ENCODE results near the gene FYN. TPM values are rescaled to one million over a fixed set of nuclear protein-coding genes. Genes with fewer than 3 reads are reported as not detected.

The FYN gene
- total RNA-seq, 2 donors from 2014 or later = 273 to 443 TPM

- ATAC-seq (no peak), DNase-seq (ENCODE audit: low spot score) (no peak)
- peak overlapping the region in 1 of 2 donors; percentile 99 for H3K27ac Mint-ChIP-seq
- H3K4me3 Mint-ChIP-seq = peak overlapping the region; percentile 61
- H3K27me3 Mint-ChIP-seq = no peaks in the 10 kb centered on the region
- H3K36me3 Mint-ChIP-seq = peaks cover 6% of the 10 kb centered on the region
- no peaks in the 10 kb centered on the region for H3K9me3 Mint-ChIP-seq
- H3K4me1 Mint-ChIP-seq (ENCODE audit: low read depth in 2 of 2) = peaks cover 81 to 94% of the 10 kb centered on the region in 2 donors
Observed at GRCh38 chr6:111761212-111761611, 112.0 kb downstream of the FYN start.

- peak overlapping the region; percentile 96 for H3K4me3 Mint-ChIP-seq
Observed at GRCh38 chr6:111759836-111760785, 113.1 kb downstream of the FYN start.

GRCh38 chr6:111759331-111759835, 113.9 kb downstream of the FYN start:
- Mint-ChIP-seq H3K36me3 (peaks cover 5% of the 10 kb centered on the region), H3K27ac (peak overlapping the region in 1 of 2 donors; percentile 99), H3K4me3 (peak overlapping the region; percentile 96), H3K4me1 (ENCODE audit: low read depth in 2 of 2) (peaks cover 77 to 93% of the 10 kb centered on the region in 2 donors), H3K27me3 (no peaks in the 10 kb centered on the region), H3K9me3 (no peaks in the 10 kb centered on the region)
- DNase-seq (ENCODE audit: low spot score) (peak; percentile 51), ATAC-seq (peak; percentile 16 to 24)

More at GRCh38 chr6:111759836-111760785, 113.1 kb downstream of the FYN start:
- Mint-ChIP-seq H3K27me3 (no peaks in the 10 kb centered on the region), H3K36me3 (peaks cover 8% of the 10 kb centered on the region), H3K27ac (peak overlapping the region in 1 of 2 donors; percentile 99), H3K4me1 (ENCODE audit: low read depth in 2 of 2) (peaks cover 78 to 94% of the 10 kb centered on the region in 2 donors), H3K9me3 (no peaks in the 10 kb centered on the region)
- ATAC-seq (peak; percentile 70 to 74), DNase-seq (ENCODE audit: low spot score) (no peak)

- peak overlapping the region; percentile 96 for H3K4me3 Mint-ChIP-seq
- peaks cover 4% of the 10 kb centered on the region for H3K36me3 Mint-ChIP-seq
- no peak for ATAC-seq
- H3K27ac Mint-ChIP-seq = peak overlapping the region in 1 of 2 donors; percentile 99
- H3K4me1 Mint-ChIP-seq (ENCODE audit: low read depth in 2 of 2) = peaks cover 78 to 93% of the 10 kb centered on the region in 2 donors
- peak; percentile 32 for DNase-seq (ENCODE audit: low spot score)
- no peaks in the 10 kb centered on the region for H3K27me3 Mint-ChIP-seq
- no peaks in the 10 kb centered on the region for H3K9me3 Mint-ChIP-seq
Observed at GRCh38 chr6:111758608-111759329, 114.5 kb downstream of the FYN start.

- Mint-ChIP-seq H3K36me3 (peaks cover 6% of the 10 kb centered on the region), H3K4me3 (peak overlapping the region; percentile 96), H3K27ac (peak overlapping the region in 1 of 2 donors; percentile 99), H3K9me3 (peaks cover 1% of the 10 kb centered on the region), H3K27me3 (no peaks in the 10 kb centered on the region), H3K4me1 (ENCODE audit: low read depth in 2 of 2) (peaks cover 82 to 93% of the 10 kb centered on the region in 2 donors)
- ATAC-seq = peak in 1 of 2 donors; percentile 19
- no peak for DNase-seq (ENCODE audit: low spot score)
Observed at GRCh38 chr6:111757342-111757741, 115.9 kb downstream of the FYN start.

GRCh38 chr6:111754423-111754822, 118.8 kb downstream of the FYN start:
- H3K27me3 Mint-ChIP-seq = no peaks in the 10 kb centered on the region
- H3K4me3 Mint-ChIP-seq = peak overlapping the region; percentile 80
- ATAC-seq = no peak
- peaks cover 4% of the 10 kb centered on the region for H3K9me3 Mint-ChIP-seq
- peaks cover 19% of the 10 kb centered on the region for H3K36me3 Mint-ChIP-seq
- peaks cover 79 to 90% of the 10 kb centered on the region in 2 donors for H3K4me1 Mint-ChIP-seq (ENCODE audit: low read depth in 2 of 2)
- DNase-seq (ENCODE audit: low spot score) = no peak
- H3K27ac Mint-ChIP-seq = peak overlapping the region in 1 of 2 donors; percentile 98

- ATAC-seq (peak; percentile 80 to 87), DNase-seq (ENCODE audit: low spot score) (peak; percentile 77)
- peak overlapping the region in 1 of 2 donors; percentile 98 for H3K27ac Mint-ChIP-seq
- H3K4me3 Mint-ChIP-seq = peak overlapping the region; percentile 80
- H3K4me1 Mint-ChIP-seq (ENCODE audit: low read depth in 2 of 2) = peaks cover 76 to 86% of the 10 kb centered on the region in 2 donors
- no peaks in the 10 kb centered on the region for H3K27me3 Mint-ChIP-seq
- peaks cover 4% of the 10 kb centered on the region for H3K9me3 Mint-ChIP-seq
- peaks cover 19% of the 10 kb centered on the region for H3K36me3 Mint-ChIP-seq
Observed at GRCh38 chr6:111753573-111753972, 119.7 kb downstream of the FYN start.

GRCh38 chr6:111752476-111752875, 120.8 kb downstream of the FYN start:
- no peak for DNase-seq (ENCODE audit: low spot score)
- no peak for ATAC-seq
- Mint-ChIP-seq H3K4me3 (peak overlapping the region; percentile 80), H3K36me3 (peaks cover 29% of the 10 kb centered on the region), H3K27ac (peak overlapping the region in 1 of 2 donors; percentile 98), H3K4me1 (ENCODE audit: low read depth in 2 of 2) (peaks cover 77 to 86% of the 10 kb centered on the region in 2 donors), H3K27me3 (no peaks in the 10 kb centered on the region), H3K9me3 (peaks cover 4% of the 10 kb centered on the region)

- DNase-seq (ENCODE audit: low spot score) (peak; percentile 77), ATAC-seq (peak; percentile 79 to 83)
- peak overlapping the region in 1 of 2 donors; percentile 98 for H3K27ac Mint-ChIP-seq
- H3K9me3 Mint-ChIP-seq = peaks cover 4% of the 10 kb centered on the region
- peak overlapping the region; percentile 82 for H3K4me3 Mint-ChIP-seq
- peaks cover 84 to 92% of the 10 kb centered on the region in 2 donors for H3K4me1 Mint-ChIP-seq (ENCODE audit: low read depth in 2 of 2)
- H3K36me3 Mint-ChIP-seq = peaks cover 30% of the 10 kb centered on the region
- H3K27me3 Mint-ChIP-seq = no peaks in the 10 kb centered on the region
Observed at GRCh38 chr6:111750753-111751673, 122.2 kb downstream of the FYN start.

GRCh38 chr6:111750153-111750552, 123.1 kb downstream of the FYN start:
- Mint-ChIP-seq H3K36me3 (peaks cover 28% of the 10 kb centered on the region), H3K9me3 (peaks cover 4% of the 10 kb centered on the region)
- no peak for DNase-seq (ENCODE audit: low spot score)

GRCh38 chr6:111748231-111748647, 125.0 kb downstream of the FYN start:
- DNase-seq (ENCODE audit: low spot score) = no peak
- H3K4me1 Mint-ChIP-seq (ENCODE audit: low read depth in 2 of 2) = peaks cover 80 to 93% of the 10 kb centered on the region in 2 donors
- no peaks in the 10 kb centered on the region for H3K27me3 Mint-ChIP-seq
- H3K36me3 Mint-ChIP-seq = peaks cover 29% of the 10 kb centered on the region
- peaks cover 4% of the 10 kb centered on the region for H3K9me3 Mint-ChIP-seq
- no peak for ATAC-seq
- peak overlapping the region in 1 of 2 donors; percentile 98 for H3K27ac Mint-ChIP-seq
- peak overlapping the region; percentile 62 for H3K4me3 Mint-ChIP-seq

More at GRCh38 chr6:111750153-111750552, 123.1 kb downstream of the FYN start:
- Mint-ChIP-seq H3K27ac (peak overlapping the region in 1 of 2 donors; percentile 98), H3K4me3 (peak overlapping the region; percentile 82), H3K27me3 (no peaks in the 10 kb centered on the region), H3K4me1 (ENCODE audit: low read depth in 2 of 2) (peaks cover 84 to 92% of the 10 kb centered on the region in 2 donors)
- ATAC-seq = no peak

GRCh38 chr6:111747829-111748228, 125.4 kb downstream of the FYN start:
- H3K36me3 Mint-ChIP-seq = peaks cover 30% of the 10 kb centered on the region
- peak overlapping the region in 1 of 2 donors; percentile 98 for H3K27ac Mint-ChIP-seq
- H3K4me1 Mint-ChIP-seq (ENCODE audit: low read depth in 2 of 2) = peaks cover 79 to 93% of the 10 kb centered on the region in 2 donors
- peak overlapping the region; percentile 62 for H3K4me3 Mint-ChIP-seq
- DNase-seq (ENCODE audit: low spot score) (no peak), ATAC-seq (no peak)
- no peaks in the 10 kb centered on the region for H3K27me3 Mint-ChIP-seq
- H3K9me3 Mint-ChIP-seq = peaks cover 4% of the 10 kb centered on the region
